Colon (tissue), 2 donors: ENCODE data around the gene BANP.
"Not testable (repeated sequence)": the region's sequence is repeated elsewhere in the genome, so short reads cannot be mapped to it uniquely, and the experiment has no call there.

Source experiments
- FAIRE-seq: peaks from 2 replicates; lab custom pipeline; 2012; peaks lifted over from hg19 to GRCh38; lab: Jason Lieb, UNC
- donor health status: control.
- donor health status: control.

BANP gene

GRCh38 chr16:88104363-88104762 is 153.1 kb downstream of the BANP start:
- not testable (repeated sequence) for FAIRE-seq

GRCh38 chr16:88105574-88106140 is 154.4 kb downstream of the BANP start:
- not testable (repeated sequence) for FAIRE-seq

GRCh38 chr16:88106566-88106965 is 155.3 kb downstream of the BANP start:
- not testable (repeated sequence) for FAIRE-seq

- FAIRE-seq = no peak
Observed at GRCh38 chr16:88108762-88109161, 157.5 kb downstream of the BANP start.

GRCh38 chr16:88109726-88110621 is 158.7 kb downstream of the BANP start:
- FAIRE-seq = not testable (repeated sequence)

- not testable (repeated sequence) for FAIRE-seq
Observed at GRCh38 chr16:88110875-88111494, 159.8 kb downstream of the BANP start.

- FAIRE-seq = not testable (repeated sequence)
Observed at GRCh38 chr16:88111976-88112375, 160.7 kb downstream of the BANP start.

GRCh38 chr16:88113545-88114045 is 162.4 kb downstream of the BANP start:
- FAIRE-seq = no peak

- FAIRE-seq = not testable (repeated sequence)
Observed at GRCh38 chr16:88114541-88115228, 163.5 kb downstream of the BANP start.

- FAIRE-seq = no peak
Observed at GRCh38 chr16:88116121-88116520, 164.9 kb downstream of the BANP start.

GRCh38 chr16:88117476-88117868 is 166.2 kb downstream of the BANP start:
- FAIRE-seq = no peak

- FAIRE-seq = no peak
Observed at GRCh38 chr16:88118376-88118775, 167.1 kb downstream of the BANP start.

- not testable (repeated sequence) for FAIRE-seq
Observed at GRCh38 chr16:88118852-88119741, 167.9 kb downstream of the BANP start.

GRCh38 chr16:88119881-88120751 is 168.9 kb downstream of the BANP start:
- FAIRE-seq = not testable (repeated sequence)

GRCh38 chr16:88120812-88121211 is 169.6 kb downstream of the BANP start:
- FAIRE-seq = no peak

- not testable (repeated sequence) for FAIRE-seq
Observed at GRCh38 chr16:88121391-88121790, 170.2 kb downstream of the BANP start.

GRCh38 chr16:88121886-88122580 is 170.8 kb downstream of the BANP start:
- no peak for FAIRE-seq
